ENCODE data around the gene TMEM242. TPM values are rescaled to one million over a fixed set of nuclear protein-coding genes. Genes with fewer than 3 reads are reported as not detected.

TMEM242 gene
- polyA plus RNA-seq, 1 of the 3 experiments (the other 2 are of a cell fraction) = 7.4 TPM

- TF ChIP-seq, protein P1, sequence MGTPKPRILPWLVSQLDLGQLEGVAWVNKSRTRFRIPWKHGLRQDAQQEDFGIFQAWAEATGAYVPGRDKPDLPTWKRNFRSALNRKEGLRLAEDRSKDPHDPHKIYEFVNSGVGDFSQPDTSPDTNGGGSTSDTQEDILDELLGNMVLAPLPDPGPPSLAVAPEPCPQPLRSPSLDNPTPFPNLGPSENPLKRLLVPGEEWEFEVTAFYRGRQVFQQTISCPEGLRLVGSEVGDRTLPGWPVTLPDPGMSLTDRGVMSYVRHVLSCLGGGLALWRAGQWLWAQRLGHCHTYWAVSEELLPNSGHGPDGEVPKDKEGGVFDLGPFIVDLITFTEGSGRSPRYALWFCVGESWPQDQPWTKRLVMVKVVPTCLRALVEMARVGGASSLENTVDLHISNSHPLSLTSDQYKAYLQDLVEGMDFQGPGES (IDR thresholded peaks at IDR 0.05; ENCODE audit: low read depth, low read length) = no peak
Observed at GRCh38 chr6:157361886-157362285, 38.6 kb upstream of the TMEM242 start (continued).

- CTCF ChIA-PET = no interaction called here
- no peaks in the 10 kb centered on the region for H3K36me3 ChIP-seq (replicated peaks in 1 of 2; ENCODE audit: control insufficient read depth in 1 of 2, insufficient read depth in 2 of 2, low read length in 1 of 2)
Observed at GRCh38 chr6:157358287-157358686, 35.0 kb upstream of the TMEM242 start.

More at GRCh38 chr6:157358287-157358686, 35.0 kb upstream of the TMEM242 start:
- Histone ChIP-seq H3K27me3 (ENCODE audit: insufficient read depth) (no peaks in the 10 kb centered on the region), H3K9me2 (no peaks in the 10 kb centered on the region), H3K27ac (ENCODE audit: low read depth in 2 of 2, low read length in 1 of 2) (no peak overlapping the region), H3F3A (replicated peaks; ENCODE audit: insufficient read depth) (no peaks in the 10 kb centered on the region), H3K4me2 (no peak overlapping the region), H3K4me3 (ENCODE audit: low read depth in 2 of 2, low read length in 1 of 2) (no peak overlapping the region), H4K20me1 (ENCODE audit: insufficient read depth) (no peaks in the 10 kb centered on the region), H3K9me3 (no peaks in the 10 kb centered on the region), H3K4me1 (ENCODE audit: control insufficient read depth in 1 of 2, insufficient read depth in 2 of 2, low read depth in 1 of 2, low read length in 1 of 2) (no peaks in the 10 kb centered on the region), H2AFZ (ENCODE audit: low read depth) (no peak overlapping the region), H3K79me2 (ENCODE audit: insufficient read depth) (no peaks in the 10 kb centered on the region), H3K9ac (no peak overlapping the region)
- TF ChIP-seq SMC3 (IDR thresholded peaks at IDR 0.05; ENCODE audit: low read depth, low read length) (no peak), TEAD4 (IDR thresholded peaks at IDR 0.05; ENCODE audit: borderline replicate concordance, insufficient read depth) (no peak), ELF1 (IDR thresholded peaks at IDR 0.05) (no peak), EZH2phosphoT487 (IDR thresholded peaks at IDR 0.05; ENCODE audit: borderline replicate concordance, low read depth) (no peak), RCOR1 (IDR thresholded peaks at IDR 0.05; ENCODE audit: low read length) (no peak), NFIC (IDR thresholded peaks at IDR 0.05; ENCODE audit: borderline replicate concordance) (no peak), FOXM1 (IDR thresholded peaks at IDR 0.05; ENCODE audit: low read depth) (no peak), ZBTB33 (IDR thresholded peaks at IDR 0.05; ENCODE audit: borderline replicate concordance, low read depth) (no peak), TCF12 (IDR thresholded peaks at IDR 0.05) (no peak), FOSL2 (IDR thresholded peaks at IDR 0.05; ENCODE audit: borderline replicate concordance, low read depth) (no peak), REST (IDR thresholded peaks at IDR 0.05; ENCODE audit: low read depth, low read length) (no peak), EP300 (IDR thresholded peaks at IDR 0.05; ENCODE audit: borderline replicate concordance in 1 of 2, low read depth in 1 of 2, low read length in 1 of 2) (no peak), YY1 (IDR thresholded peaks at IDR 0.05; ENCODE audit: low read depth) (no peak), RXRA (IDR thresholded peaks at IDR 0.05; ENCODE audit: borderline replicate concordance, low read depth) (no peak), CTCF (IDR thresholded peaks at IDR 0.05) (no peak), RFX5 (IDR thresholded peaks at IDR 0.05; ENCODE audit: low read length) (no peak), CHD2 (IDR thresholded peaks at IDR 0.05; ENCODE audit: low read length, partially characterized antibody) (no peak), RAD21 (IDR thresholded peaks at IDR 0.05; ENCODE audit: low read length) (no peak)
- TF ChIP-seq, protein P2, sequence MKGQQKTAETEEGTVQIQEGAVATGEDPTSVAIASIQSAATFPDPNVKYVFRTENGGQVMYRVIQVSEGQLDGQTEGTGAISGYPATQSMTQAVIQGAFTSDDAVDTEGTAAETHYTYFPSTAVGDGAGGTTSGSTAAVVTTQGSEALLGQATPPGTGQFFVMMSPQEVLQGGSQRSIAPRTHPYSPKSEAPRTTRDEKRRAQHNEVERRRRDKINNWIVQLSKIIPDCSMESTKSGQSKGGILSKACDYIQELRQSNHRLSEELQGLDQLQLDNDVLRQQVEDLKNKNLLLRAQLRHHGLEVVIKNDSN (IDR thresholded peaks at IDR 0.05; ENCODE audit: borderline replicate concordance, low read depth) = no peak
- TF ChIP-seq, protein P3, sequence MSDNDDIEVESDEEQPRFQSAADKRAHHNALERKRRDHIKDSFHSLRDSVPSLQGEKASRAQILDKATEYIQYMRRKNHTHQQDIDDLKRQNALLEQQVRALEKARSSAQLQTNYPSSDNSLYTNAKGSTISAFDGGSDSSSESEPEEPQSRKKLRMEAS (IDR thresholded peaks at IDR 0.05; ENCODE audit: low read depth) = no peak
- 73% methylated on average over 8 of the region's 8 CpGs for WGBS (ENCODE audit: low lambda C conversion rate)
- POLR2A ChIA-PET = no interaction called here
- DNase-seq = no peak
